Kidney glomerular epithelial cell (primary cell): Measurements from ENCODE around the gene TPTE.
"Not testable (repeated sequence)": the region's sequence is repeated elsewhere in the genome, so short reads cannot be mapped to it uniquely, and the experiment has no call there.

Experiments
- DNase-seq: peaks from one replicate; lab custom pipeline; 2025; lab: John Stamatoyannopoulos, UW

The TPTE gene

GRCh38 chr21:10521091-10521598, at the start of gene TPTE:
TSS of gene TPTE (plus strand) at chr21:10521583. CDS start at chr21:10538724, 17,141 bp downstream.
- no peak for DNase-seq

DNA sequence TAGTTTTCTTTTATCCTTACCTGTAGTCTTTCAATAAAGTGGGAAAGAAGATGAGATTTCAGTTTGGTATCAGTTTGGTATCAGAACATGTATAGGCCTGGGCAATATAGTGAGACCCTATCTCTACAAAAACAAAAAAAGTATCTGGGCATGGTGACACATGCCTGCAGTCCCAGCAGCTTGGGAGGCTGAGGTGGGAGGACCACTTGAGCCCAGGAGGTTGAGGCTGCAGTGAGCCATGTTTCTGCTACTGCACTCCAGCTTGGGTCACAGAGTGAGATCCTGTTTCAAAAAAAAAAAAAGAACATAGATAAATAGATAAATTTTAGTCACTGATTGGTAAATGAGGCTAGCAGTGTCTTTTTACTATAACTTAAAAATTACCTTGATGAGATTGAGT, 49.4 kb upstream of the TPTE start:
- DNase-seq: not testable (repeated sequence)

- DNase-seq: not testable (repeated sequence)
Measured at GRCh38 chr21:10477794-10478193, 43.6 kb upstream of the TPTE start.

- DNase-seq: not testable (repeated sequence)
Measured at GRCh38 chr21:10479875-10480274, 41.5 kb upstream of the TPTE start.

- not testable (repeated sequence) for DNase-seq
Measured at GRCh38 chr21:10484864-10485263, 36.5 kb upstream of the TPTE start.

- DNase-seq: not testable (repeated sequence)
Measured at GRCh38 chr21:10490453-10490852, 30.9 kb upstream of the TPTE start.

GRCh38 chr21:10511116-10511515, 10.3 kb upstream of the TPTE start:
- DNase-seq: no peak

GRCh38 chr21:10516889-10517288, 4.5 kb upstream of the TPTE start:
- DNase-seq: not testable (repeated sequence)

DNA sequence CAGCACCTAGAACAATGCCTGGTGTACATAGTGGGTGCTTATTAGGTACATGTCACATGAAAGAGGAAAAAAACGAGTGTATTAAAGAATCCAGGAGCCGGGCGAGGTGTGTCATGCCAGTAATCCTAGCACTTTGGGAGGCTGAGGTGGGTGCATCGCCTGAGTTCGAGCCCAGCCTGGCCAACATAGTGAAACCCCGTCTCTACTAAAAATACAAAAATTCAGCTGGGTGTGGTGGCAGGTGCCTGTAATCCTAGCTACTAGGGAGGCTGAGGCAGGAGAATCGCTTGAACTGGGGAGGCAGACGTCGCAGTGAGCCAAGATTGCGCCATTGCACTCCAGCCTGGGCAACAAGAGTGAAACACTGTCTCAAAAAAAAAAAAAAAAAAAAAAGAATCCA, 3.5 kb upstream of the TPTE start:
- DNase-seq: not testable (repeated sequence)

- not testable (repeated sequence) for DNase-seq
Measured at GRCh38 chr21:10521835-10522500, 585 bp downstream of the TPTE start.

- DNase-seq: no peak
Measured at GRCh38 chr21:10539956-10540355, 18.6 kb downstream of the TPTE start.

DNA sequence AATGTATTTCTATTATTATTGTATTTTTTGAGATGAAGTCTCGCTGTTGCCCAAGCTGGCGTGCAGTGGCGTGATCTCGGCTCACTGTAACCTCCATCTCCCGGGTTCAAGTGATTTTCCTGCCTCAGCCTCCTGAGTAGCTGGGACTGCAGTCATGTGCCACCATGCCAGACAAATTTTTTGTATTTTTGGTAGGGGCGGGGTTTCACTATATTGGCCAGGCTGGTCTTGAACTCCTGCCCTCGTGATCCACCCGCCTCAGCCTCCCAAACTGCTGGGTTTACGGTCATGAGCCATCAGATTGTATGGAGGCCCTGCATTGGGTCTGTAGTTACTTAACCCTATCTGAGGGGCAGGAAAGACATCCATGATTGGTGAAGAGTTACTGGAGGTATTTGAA, 23.0 kb downstream of the TPTE start:
- DNase-seq: not testable (repeated sequence)

- DNase-seq: not testable (repeated sequence)
Measured at GRCh38 chr21:10547868-10548267, 26.5 kb downstream of the TPTE start.

- DNase-seq: not testable (repeated sequence)
Measured at GRCh38 chr21:10548331-10548954, 27.1 kb downstream of the TPTE start.

DNA sequence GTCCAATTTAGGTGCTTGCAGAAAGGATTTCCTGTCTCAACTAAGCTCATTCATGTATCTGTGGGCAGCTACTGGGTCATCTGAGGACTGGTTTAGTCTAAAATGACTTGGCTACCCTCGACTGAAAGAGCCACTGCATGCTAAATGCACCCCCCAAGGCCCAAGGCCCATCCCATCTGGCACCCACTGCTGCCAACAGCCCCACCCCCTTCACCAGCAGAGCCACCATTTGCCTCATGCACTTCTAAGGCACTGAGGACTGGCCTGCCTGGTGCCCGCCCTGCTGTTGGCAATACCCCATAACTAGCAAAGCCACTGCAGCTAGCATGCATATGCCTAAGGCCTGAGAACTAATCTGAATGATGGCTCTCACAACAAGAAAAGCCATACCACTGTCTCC, 49.4 kb downstream of the TPTE start:
- DNase-seq: not testable (repeated sequence)

DNA sequence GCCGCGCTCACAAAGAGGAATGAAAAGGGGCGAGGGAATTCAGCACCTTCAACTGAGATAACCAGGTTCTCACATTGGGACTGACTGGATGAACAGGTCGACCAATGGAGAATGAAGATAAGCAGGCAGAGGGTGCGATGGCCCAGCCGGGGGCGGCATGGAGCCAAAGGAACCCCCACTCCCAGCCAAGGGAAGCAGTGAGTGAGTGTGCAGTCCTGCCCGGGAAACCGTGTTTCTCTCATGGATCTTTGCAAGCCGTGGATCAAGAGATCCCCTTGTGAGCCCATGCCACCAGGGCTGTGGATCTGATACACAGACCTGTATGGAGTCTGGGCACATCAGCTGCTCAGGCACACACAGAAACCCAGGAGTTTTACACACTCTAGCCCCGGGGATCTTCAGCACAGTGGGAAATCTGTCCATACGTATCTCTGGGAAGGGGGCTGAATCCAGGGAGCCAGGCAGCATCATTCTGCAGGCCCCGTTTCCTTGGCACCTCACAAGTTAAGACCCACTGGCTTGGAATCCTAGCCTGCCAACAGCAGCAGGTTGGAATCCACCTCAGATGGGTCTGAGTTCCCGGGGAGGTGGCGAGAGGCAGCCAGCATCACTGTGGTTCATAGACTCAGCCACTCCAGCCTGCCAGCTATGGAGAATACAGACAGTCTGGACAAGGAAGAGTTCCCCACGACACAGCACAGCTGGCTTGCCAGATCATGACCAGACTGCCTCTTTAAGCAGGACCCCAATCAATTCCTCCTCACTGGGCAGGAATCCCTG, 53.3 kb downstream of the TPTE start:
- not testable (repeated sequence) for DNase-seq

- DNase-seq: no peak
Measured at GRCh38 chr21:10575311-10575667, 53.9 kb downstream of the TPTE start.

GRCh38 chr21:10578910-10579309, 57.5 kb downstream of the TPTE start:
- not testable (repeated sequence) for DNase-seq

- not testable (repeated sequence) for DNase-seq
Measured at GRCh38 chr21:10589115-10589514, 67.7 kb downstream of the TPTE start.

- not testable (repeated sequence) for DNase-seq
Measured at GRCh38 chr21:10607074-10607473, 85.7 kb downstream of the TPTE start.

- not testable (repeated sequence) for DNase-seq
Measured at GRCh38 chr21:10614285-10614684, 92.9 kb downstream of the TPTE start.

GRCh38 chr21:10616061-10616460, 94.7 kb downstream of the TPTE start:
- DNase-seq: not testable (repeated sequence)

DNA sequence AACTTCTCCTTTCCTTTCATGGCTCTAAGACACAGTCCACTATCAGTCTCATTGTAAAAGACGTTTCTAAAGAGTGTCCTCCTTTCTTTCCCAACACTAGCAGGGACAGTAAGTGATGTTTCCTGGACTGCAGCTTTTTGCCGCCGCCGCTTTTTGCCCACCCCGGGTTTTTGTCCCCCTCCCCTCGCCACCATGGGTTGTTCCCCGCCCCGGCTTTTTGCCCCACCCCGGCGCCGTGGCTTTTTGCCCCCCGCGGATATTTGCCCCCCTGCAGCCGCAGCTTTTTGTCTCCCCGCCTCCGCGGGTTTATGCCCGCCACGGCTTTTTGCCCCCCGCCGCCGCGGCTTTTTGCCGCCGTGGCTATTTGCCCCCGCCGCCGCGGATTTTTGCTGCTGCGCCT, 95.2 kb downstream of the TPTE start:
- DNase-seq: no peak
